HG03066 (cell line): ENCODE data around the gene SIPA1L2.
A peak's percentile ranks its signal among the peaks of the same experiment; 100 is the strongest.

Experiments used
- ATAC-seq: cut with Tn5 transposase; IDR thresholded peaks from one replicate; pipeline ENCODE4 v1.9.1; 2021; ENCODE audit warnings: low read depth; ENCODE audit not compliant: unreplicated experiment

The SIPA1L2 gene

GRCh38 chr1:232591344-232591743 lies 38.6 kb downstream of the SIPA1L2 start:
- ATAC-seq: no peak

GRCh38 chr1:232590744-232591082 lies 39.2 kb downstream of the SIPA1L2 start:
- peak; percentile 74 for ATAC-seq

GRCh38 chr1:232589812-232590743 lies 39.9 kb downstream of the SIPA1L2 start:
- ATAC-seq: no peak

- no peak for ATAC-seq
Measured at GRCh38 chr1:232589111-232589811, 40.7 kb downstream of the SIPA1L2 start.

GRCh38 chr1:232587141-232588008 lies 42.6 kb downstream of the SIPA1L2 start:
- no peak for ATAC-seq

DNA sequence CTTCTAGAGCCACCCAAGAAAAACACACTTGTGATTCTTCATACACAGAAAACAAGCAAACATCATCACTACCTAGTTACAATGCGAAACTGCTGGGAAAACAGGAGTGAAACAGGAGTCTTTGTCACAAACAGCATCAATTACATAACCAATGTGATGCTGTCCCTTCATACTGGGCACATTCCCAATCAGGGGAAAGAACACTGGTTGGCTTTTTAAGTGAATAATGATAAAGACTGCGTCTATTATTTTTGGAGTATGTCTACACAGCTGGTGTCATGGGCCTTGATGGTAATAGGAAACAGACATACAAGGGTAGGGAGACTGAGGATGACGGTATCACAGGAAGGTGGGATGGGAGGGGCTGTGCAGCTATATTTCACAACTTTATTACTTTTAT lies 43.3 kb downstream of the SIPA1L2 start:
- no peak for ATAC-seq

DNA sequence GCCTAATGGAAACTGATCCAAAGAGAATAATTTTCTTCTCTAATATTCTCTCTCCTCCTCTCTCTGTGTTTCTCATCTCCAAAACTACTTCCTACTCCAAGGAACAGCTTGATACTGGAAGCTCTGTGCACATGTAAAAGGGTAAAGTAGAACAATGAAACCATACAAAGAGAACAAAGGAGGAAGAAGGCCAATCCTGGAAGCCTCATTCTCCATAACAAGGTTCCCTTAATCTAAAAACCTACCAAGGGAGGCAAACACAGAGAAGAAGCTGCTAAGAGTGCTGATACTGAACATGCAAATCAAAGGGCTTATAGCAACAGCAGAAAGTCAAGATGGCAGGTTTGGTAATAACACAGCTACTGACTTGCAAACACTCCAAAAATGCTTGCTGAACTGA lies 44.4 kb downstream of the SIPA1L2 start:
- no peak for ATAC-seq

DNA sequence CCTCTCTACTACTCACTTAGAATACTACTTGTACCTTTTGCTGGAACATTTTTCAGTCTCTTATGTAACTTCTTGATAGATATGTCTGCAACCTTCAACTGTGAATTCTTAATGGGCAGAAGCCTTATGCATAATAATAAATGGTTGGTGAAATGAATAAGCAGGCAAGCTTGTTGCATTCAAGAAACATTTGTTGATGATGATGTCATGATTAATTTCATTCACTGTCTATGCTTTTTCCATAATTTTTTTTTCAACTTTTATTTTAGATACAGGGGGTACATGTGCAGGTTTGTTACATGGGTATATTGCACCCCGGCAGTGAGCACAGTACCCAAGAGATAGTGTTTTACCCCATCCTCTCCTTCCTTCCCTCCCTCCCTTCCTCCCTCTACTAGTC lies 48.0 kb downstream of the SIPA1L2 start:
- no peak for ATAC-seq
